Upper lobe of left lung (tissue), 4 donors: Measurements from ENCODE around the gene INPP5J.

Experiments
- EP300 ChIP-seq, 4 donors: sonication (generic); formaldehyde crosslinking; IDR thresholded peaks; one replicate each; pipeline ENCODE4 v1.5.1; 2017; ENCODE audit warnings: antibody characterized with exemption in 4 of 4, control low read depth in 2 of 4
- POLR2A ChIP-seq, 4 donors: fragments of 450-650 bp; IDR thresholded peaks; one replicate each; pipeline ENCODE4 v1.5.1; 2016 to 2017; ENCODE audit warnings: antibody characterized with exemption in 4 of 4, mild to moderate bottlenecking in 2 of 4
- TF ChIP-seq, protein P1 (sequence below), 6 experiments: fragments of 450-650 bp in 4 of 6; fragments of 200-600 bp in 2 of 6; sonication (generic) in 2 of 6; IDR thresholded peaks; one replicate each; pipeline ENCODE4 v1.5.1; 2016 to 2019; ENCODE audit warnings: antibody characterized with exemption in 6 of 6

DNA sequence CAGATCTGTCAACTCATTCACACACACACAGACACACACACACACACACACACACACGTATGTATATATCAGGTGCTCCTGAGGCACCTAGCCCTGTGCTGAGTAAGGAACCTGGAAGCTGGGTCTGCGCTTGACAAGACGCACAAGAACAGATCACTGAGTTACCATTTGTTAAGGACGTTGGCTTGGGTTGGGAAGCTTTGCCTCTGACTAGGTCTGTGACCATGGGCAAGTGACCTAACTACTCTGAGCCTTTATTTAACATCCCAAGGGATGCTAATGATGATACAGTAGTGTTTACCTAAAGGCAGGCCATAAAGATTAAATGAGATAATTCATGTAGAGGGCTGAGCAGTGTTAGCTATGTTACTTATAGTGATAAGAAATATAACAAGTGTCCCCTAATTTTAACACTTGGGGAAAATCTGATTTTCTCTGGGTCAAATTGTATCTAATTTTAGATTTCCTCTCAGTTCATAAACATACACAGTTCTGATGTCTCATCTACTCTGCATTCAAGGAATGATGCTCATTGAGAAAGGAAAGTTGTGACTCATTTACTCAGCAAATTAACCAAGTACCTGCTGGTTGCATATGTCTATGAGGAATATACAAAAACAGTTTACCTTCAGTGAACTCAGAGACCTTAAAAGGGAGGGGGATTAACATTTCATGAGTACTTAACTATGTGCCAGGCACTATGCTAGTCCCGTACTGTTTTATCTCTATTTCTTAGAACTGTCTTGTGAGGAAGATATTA lies 50.8 kb downstream of the INPP5J start:
- TF ChIP-seq, protein P1, sequence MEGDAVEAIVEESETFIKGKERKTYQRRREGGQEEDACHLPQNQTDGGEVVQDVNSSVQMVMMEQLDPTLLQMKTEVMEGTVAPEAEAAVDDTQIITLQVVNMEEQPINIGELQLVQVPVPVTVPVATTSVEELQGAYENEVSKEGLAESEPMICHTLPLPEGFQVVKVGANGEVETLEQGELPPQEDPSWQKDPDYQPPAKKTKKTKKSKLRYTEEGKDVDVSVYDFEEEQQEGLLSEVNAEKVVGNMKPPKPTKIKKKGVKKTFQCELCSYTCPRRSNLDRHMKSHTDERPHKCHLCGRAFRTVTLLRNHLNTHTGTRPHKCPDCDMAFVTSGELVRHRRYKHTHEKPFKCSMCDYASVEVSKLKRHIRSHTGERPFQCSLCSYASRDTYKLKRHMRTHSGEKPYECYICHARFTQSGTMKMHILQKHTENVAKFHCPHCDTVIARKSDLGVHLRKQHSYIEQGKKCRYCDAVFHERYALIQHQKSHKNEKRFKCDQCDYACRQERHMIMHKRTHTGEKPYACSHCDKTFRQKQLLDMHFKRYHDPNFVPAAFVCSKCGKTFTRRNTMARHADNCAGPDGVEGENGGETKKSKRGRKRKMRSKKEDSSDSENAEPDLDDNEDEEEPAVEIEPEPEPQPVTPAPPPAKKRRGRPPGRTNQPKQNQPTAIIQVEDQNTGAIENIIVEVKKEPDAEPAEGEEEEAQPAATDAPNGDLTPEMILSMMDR (IDR thresholded peaks at IDR 0.05) = no peak
- TF ChIP-seq POLR2A (IDR thresholded peaks at IDR 0.05) = no peak
- no peak for TF ChIP-seq EP300 (IDR thresholded peaks at IDR 0.05)
